Mesenteric fat pad (tissue), 1 donor: Measurements from ENCODE around the gene RPS6KA2. TPM values are rescaled to one million over a fixed set of nuclear protein-coding genes. Genes with fewer than 3 reads are reported as not detected.

Source experiments
- DNase-seq: peaks from one replicate; pipeline ENCODE4 v3.0.0-alpha.2; 2020; ENCODE audit warnings: low spot score
- total RNA-seq: library from RNA; stranded (reverse); fragmentation: NEBNext Ultra II Directional; extraction: Animal tissue kit (Norgen Biotek cat#: 25700); gene quantifications from one replicate; pipeline ENCODE4 v1.2.1, GENCODE V29; 2021
- donor health status: DM: yes; HTN: yes; CAD: no.

RPS6KA2 gene
- total RNA-seq, 1 donor from 2014 or later, result 45.2 TPM

DNA sequence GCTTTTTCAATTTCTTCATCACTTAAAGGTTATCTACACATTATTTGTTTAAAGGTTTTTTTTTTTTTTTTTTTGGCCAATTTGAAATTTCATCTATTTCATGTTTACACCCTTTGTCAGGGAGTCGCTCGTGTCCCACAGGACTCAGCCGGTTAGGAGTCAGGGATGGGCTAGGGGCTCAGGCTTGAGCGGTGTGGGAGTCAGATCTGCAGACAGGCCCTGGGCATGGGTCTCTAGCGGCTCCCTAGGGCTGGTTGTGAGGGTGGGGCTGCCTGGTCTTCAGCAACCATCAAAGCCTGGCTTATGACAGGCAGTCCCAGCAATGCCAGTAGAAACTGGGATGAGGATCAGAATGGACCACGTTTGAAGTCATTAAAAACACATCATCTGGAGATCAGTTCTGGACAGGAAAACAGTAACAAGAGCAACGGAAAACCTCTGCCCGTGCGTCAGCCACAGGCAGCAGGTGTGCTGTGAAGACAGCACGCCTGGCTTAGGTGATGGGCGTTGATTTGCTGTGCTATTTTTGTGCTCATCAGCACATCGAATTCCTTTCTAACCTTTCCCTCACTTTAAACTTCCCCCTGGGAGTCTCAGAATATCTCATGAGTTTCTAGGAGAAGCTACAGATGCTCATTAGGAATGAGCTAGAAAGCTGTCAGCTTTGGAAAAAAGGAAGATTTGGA lies 153.0 kb downstream of the RPS6KA2 start:
- DNase-seq, result peak; percentile 60

DNA sequence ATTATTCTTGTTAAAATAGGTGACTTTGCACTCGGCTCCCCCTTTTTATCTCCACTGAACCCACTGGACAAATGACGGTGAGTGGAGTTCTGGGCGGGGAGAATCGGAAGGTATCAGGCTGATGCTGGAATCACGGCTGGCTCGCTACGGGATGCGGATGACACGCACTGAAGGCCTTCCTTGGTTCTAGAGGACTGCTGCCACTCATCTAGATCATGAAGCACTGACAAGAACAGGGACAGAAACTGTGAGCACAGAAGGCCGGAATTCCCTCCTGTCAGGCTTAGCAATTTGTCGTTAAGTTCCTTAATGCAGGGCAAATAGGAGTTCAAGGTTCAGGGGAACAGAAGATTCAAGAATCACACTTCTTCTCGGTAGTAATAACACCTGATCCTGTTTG lies 154.4 kb downstream of the RPS6KA2 start:
- peak; percentile 49 for DNase-seq

DNA sequence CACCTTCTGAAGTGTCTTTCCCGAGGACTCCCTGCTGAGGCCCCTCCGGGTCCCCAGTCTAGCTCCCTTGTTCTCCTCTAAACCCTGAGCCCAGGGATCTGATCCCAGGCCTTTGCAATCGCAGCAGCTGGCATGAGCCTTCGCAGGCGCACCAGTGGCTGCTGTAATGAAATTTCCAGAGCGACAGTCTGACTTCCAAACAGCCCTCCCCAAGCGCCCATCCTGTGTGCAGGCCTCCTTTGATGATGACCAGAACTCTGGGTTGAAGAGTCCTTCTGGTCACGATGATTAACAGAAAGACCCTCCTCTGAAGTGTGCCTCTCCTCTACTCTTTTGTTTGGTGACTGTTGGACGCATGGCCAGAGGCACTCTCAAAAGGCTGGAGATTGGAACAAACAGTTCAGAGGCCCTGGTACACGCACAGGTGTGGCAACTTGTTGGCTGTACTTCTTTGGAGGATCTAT lies 155.2 kb downstream of the RPS6KA2 start:
- peak; percentile 72 for DNase-seq

DNA sequence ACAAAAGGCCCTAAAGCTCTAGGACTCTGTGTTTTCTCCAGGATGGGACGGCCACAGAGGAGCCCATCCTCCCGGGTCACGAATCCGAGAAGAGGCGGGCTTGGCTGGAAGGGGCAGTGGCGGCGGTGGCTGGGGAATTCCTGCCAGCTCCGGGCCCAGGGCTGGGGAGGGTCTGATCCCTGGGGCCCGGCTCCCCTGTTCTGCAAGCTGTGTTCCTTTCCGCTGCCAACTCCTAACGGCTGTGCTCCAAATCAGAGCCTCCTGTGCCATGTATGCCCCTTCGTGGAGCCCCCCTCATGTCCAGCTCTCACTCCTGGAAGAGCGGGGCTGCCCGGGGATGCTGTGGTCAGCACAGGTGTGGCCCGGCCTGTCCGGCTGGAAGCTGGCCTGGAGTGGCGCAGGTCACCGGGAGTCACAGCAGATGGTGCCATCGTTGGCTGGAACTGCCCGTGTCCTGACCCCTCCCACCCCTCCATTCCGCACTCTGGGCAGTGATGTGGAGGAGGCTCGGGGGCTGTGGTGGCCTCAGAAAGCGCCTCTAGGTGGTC lies 156.1 kb downstream of the RPS6KA2 start:
- peak; percentile 80 for DNase-seq

DNA sequence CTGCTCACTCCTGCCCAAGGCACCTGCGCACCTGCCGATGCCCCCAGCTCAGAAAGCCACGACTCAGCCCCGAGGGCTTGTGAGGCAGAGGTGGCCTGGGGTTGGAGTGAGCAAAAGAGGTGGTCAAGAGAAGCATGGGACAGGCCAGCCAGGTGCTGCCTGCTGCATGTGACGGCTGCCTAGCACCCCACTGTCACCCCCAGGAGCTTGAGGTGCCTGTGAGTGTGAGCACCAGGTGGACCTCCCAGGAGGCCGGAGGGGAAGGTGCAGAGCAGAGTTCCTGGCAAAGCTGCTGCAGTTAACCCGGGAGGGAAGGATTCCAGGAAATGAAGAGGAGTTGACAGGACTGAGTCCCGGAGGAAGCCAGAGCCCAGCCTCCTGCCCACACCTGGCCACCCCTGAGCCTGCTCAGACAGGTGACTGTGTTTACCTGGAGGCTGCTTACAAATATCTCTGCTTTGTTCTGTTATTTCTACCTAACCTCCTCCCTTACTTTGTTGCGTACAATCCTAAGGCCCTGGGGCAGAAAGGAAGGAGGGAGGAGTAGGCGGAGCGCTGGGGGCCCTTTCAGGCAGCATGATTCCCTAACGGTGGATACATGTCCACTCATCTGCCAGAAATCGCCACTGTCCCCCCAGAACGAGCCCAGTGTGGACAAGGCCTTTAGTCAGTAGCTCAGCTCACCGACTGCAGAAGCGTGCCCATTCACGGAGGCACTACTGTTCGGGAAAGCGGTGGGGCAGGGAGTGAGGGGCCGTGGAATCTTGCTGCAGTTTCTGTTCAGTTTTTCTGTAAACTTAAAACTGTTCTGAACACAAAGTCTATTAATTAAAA lies 156.8 kb downstream of the RPS6KA2 start:
- DNase-seq, result peak; percentile 77

DNA sequence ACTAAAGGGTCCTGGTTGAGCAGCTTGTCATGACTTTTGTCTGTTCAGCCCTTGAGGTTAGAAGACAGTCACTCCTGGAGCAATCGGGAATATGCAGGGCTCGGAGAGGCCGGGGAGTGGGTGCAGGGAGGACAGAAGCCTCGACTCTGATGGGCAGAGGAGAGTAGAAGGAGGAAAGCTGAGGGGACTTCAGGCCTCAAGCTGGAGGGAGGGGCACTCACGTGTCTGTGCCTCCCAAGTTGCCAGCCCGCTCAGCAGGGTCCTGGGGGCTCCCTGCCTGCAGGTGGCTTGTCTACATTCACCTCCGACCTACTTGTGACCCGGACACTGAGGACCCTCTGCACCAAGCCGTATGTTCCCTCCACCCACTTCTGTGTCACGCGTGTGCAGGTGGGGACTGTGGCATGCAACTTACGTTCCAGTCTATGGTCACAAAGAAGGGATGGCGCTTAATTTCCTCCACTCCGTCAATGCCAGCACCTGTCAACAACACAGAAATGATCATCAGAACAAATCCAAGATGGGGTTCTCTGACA lies 157.6 kb downstream of the RPS6KA2 start:
- DNase-seq, result peak; percentile 74

DNA sequence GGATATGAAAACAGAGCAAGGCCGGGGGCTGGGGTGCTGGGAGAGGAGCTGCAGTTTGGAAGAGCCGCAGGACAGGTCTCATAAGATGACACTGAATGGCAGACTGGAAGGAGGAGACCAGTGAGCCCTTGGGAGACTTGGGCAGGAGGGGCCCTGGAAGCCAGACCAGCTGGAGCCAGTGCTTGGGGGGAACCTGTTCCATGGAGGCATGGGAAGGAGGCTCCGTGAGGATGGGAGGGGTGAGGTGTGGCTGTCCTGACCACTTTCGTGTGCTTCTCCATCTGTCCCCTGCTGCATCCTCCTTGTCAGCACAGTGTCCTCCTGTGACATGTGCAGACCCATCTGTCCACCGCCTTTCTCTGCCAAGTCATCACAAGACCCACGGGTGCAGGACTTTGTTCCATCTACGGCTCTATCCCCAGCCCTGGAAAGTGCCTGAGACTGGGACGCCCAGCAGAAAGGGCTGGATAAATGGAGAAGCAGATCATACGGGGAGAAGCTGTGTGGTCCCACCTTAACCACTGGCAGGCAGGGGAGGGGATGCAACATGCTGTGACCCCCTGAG lies 159.5 kb downstream of the RPS6KA2 start:
- DNase-seq, result no peak

DNA sequence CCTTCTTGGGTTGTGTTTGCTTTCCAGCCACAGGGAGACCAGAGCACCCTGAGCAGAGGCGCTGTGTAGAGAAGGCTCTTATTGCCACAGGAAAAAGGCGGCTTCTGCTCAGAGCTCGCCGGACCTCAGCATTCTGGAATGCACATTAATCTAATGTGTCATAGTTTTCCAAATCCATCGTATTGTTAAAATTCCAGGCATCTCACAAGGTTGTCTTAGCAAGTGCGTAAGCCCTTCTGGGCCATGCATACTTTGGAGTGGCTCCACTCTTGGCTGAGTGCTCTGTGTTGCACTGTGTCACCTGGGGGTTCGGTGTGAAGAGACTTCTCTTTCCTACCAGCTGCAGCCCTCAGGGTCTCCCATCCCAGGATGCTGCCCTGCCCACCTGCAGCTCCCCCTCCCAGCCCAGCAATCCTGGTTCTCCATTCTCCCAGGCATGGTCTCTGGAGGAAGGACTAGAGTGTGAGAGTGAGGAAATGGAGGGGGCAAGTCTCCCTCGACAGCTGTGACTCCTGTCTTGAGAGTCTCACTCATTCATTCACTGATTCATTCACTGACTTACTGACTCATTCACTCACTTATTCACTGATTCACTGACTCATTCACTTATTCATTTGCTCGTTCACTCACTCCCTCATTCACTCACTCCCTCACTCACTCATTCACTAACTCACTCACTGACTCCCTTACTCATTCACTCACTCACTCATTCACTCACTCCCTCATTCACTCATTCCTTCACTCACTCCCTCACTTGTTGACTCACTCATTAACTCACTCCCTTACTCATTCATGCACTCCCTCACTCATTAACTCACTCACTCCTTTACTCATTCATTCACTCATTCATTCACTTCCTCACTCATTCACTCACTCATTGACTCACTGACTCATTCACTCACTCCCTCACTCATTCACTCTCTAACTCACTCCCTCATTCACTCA lies 160.6 kb downstream of the RPS6KA2 start:
- DNase-seq, result no peak

DNA sequence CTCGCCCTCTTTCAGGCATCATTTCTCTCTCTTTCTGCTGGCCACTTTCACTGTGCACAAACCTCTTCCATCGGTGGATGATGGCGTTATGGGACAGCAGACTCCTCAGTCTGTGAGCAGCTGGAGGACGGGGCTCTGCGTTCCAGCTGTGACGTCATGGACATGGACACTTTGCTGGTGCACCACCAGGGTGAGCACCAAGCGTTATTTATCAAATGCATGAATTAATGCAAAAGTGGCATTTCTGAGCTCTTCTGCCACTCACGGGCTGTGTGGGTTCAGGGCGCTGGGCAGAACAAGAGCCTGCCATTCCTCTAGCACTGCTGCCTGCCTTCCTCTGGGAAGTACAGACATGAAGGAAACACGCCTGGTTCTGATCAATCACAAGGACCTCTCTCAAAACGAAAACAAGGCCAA lies 161.4 kb downstream of the RPS6KA2 start:
- no peak for DNase-seq

DNA sequence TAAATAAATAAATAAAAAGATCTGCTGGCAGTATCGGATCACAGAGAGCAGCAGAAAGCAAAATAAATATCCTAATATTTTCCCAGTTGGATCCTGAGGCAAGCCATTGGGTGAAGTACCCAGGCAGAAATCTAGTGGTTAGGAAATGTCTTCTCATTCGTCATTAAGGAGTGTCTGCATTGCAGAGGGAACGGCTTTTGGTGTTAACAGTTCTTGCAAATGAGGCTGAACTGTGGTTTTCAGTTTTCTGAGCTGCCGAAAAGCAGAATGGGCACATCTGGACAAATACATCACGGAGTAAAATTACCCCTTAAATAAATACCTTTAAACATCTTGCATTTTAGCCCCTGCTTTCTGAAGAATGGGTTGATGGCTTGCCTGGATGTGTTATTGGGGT lies 162.1 kb downstream of the RPS6KA2 start:
- DNase-seq, result no peak

DNA sequence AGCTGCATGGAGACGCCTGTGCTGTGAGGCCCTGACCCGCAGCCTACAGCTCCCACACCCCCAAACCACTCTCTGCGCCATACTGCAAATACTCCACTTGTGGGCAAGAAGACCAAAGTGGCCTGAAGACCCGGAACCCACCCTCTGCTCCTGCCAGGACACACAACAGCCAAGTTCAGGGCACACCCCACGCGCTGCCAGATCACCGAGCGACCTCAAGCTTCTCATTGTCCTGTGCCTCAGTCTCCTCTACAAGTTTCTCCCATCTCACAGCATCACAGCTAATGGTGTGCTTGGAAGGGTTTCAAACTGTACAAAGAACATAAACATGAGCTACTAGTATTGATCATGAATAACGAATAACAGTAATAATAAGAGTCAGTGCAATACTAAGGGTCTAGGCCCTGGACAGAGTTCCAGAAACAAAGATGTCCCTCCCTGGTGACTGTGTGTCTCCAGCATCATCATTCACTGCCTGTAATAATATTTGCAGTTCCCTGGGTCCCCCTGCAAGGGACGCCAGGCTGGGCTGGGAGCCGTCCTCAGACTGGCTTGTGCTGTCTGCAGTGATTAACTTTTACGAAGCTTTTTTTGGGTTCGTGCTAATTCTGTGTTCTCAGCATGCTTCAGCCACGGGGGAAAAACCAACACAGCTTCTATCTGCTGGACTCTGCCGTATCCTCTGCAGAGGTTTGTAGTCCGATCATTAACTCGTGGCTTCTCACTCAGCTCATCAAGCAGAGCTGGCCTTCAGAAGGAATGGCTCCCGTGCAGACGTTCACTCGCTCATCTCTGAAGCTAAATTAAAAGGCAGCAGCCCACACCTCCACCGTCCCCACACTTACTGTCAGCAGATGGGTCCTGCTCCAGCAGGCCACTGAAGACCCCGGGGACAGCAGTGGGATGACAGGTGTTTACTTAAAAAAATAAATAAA lies 162.7 kb downstream of the RPS6KA2 start:
- DNase-seq, result peak; percentile 51

DNA sequence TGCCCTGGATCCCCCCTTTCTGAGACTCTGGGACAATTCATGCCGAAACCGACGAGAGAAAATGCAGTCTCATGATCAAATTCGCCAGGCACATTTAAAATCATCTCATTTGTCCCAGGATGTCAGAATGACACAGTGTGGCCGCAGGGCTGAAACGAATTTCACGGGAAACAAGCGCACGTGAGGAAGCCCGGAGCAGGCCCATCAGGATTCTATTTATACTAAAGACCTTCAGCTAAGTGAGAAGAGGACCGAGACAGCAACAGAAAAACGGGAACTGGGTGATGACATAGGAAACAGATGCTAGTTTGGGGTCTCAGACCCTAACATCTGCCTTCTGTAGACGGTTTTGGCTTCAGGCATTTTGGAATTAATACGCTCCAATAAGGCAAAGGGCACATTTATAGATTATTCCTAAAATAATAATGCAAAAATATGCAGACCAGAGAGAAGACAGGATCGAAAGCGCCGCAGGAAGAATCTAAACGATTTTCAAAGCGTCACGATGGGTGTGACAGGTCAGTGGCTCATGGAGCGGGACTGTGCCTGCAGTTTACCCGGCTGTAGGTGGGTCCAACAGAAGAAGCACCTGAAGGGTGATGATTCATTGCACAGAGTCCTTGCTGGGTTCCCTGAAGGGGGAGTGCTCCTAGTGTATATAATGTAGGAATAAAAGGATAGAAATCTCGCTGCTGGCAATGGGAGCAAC lies 163.5 kb downstream of the RPS6KA2 start:
- peak; percentile 72 for DNase-seq

DNA sequence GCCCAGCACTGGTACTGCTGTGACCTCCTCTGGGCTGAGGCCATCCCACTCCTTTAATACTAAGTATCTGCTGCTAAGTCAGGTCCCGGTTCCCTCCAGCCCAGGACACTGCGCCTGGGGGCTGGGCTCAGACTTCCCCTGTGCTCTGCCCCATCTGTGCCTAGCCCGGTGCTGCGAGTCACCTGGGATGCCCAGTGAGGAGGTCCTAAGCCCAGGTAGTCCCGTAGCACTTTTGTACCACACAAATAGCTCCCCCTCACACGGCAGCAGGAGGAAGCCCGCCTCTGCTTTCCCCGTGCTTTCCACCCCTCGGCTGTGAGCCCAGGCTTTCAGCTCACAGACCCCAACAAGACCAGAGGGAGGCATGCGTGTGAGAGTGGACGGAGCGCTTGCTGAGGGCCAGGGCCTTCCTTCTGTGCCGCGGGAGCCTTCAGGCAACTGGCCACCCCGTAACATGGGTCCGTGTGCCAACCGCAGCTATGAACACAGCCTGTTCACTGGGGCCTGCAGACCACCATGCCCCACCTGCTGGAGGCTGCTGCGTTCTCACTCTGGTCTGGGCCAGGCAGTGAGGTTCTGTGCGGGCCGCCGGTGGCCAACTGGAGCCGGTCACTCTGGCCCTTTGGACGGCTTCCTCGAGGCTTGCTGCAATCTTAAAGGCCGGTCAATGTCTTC lies 164.5 kb downstream of the RPS6KA2 start:
- peak; percentile 80 for DNase-seq

DNA sequence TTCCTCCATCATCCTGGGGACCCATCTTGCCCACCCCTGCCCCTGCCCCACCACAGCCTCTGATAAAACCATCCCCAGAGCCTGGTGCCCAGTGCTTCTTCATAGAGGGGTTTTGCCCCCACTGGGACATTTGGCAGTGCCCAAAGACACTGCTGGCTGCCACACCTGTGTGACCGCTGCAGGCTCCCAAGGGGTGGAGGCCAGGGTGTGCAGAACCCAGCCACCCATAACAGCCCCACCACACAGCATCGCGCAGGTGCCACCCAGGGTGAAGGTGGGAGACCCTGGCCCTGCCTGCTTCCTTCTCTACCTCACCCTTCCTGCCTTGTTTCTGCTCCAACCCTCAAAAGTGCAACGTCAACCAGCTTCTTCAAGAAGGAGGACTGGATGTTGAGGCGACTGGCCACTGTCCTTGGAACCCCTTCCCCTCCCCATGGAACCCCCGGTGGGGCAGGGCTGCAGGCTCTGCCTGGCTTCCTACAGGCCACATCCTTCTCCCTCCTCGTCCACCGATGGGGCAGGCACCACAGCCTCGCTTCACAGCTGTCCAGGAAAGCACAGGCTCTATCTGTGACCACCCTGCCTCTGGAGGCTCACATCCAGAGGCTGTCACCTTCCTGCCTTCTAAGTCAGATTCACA lies 165.1 kb downstream of the RPS6KA2 start:
- DNase-seq, result peak; percentile 65

DNA sequence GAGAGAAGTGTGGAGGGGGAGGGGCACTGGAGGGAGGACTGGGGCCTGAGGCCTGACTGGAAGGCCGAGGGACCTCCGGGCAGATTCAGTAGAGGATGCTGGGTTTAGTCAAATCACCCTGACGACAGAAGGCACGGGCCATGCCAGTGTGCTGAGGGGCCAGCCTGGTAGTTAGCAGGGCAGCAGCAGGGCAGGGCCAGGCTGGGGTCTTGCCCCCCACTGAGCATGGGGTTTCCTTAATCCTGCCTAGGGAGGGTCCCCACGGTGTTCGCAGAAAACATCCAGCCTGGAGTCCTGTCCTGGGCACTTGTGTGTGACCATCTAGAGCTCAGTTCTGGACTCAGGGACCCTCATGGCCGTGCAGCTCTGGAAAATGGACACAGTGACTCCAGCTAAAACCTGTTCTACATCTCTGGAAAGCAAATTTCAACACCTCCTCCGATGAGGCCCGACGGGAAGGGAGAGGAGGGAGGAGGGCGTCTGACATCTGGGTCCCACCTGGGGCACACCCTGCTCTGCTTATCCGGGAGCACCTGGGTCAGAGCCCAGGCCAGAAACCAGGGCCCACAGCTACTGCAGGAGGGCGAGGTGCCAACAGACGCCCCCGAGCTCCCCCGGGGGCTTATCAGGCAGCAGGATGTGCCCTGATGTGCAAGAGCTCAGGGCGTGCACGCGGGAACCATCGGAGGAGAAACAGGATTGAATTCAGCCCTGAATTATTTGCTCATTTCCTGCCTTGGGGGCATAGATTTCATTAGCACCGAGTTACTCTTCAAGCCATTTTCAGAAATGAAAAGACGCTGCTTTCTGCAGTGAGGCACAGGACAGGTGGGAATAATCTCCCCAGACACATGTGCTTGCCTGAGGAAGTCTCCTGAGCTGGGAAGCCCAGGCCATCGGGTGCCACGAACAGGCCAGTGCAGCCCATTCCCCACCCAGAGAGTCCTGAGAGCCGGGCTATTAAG lies 166.3 kb downstream of the RPS6KA2 start:
- peak; percentile 82 for DNase-seq

DNA sequence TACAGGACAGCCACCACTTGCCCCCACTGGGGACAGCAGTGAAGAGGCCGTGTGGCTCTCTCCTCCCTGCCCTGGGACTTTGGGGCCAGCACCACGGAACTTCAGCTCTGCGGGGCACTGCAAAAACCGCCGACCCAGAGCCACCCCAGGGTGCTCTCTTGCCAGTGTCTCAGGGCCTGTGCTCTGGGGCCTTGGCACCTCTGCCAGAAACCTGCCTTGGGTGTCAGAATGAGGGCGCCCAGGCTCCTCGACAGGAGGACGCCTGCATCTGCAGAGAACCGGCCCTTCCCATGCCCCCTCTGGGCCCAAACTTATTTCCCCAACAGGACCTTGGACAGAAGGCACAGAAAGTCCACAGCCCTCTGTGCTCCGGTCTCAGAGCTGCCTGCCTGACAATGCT lies 167.1 kb downstream of the RPS6KA2 start:
- peak; percentile 68 for DNase-seq
